Stimulated activated CD4-positive, alpha-beta T cell treated with anti-CD3 and anti-CD28 coated beads, Interleukin-2, amount 100 ng/mL, for 4 hours (primary cell): Measurements from ENCODE around the gene BRD1.
"Not testable (repeated sequence)": the region's sequence is repeated elsewhere in the genome, so short reads cannot be mapped to it uniquely, and the experiment has no call there.

Experiments
- DNase-seq: peaks from one replicate; pipeline ENCODE4 v3.0.0-alpha.2; 2020; ENCODE audit warnings: low read depth

Gene BRD1

DNA sequence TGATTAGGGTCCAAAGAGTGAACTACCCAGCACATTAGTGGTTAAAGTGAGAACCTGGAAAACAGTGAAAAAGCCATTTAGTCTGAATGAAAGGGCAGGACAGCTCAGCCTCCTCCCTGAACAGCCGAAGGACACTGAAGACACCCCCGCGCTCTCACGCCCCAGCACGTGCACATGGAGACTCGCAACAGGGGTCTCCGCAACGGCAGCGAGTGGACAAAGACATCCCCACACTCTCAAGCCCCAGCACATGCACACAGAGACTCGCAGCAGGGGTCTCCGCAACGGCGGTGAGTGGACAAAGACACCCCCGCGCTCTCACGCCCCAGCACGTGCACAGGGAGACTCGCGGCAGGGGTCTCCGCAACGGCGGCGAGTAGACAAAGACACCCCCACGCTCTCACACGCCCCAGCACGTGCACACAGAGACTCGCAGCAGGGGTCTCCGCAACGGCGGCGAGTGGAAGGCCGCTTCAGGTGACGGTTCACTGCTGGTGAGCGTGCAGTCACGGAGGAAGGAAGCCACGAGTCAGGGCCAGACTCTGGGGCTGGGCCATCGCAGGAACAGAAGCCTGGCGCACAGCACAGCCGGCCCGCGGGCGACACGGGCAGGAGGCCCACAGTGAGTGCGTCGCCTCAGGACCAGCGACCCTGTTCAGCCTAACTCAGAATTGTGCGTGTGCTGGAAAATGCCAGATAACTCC, 43.6 kb downstream of the BRD1 start:
- no peak for DNase-seq

GRCh38 chr22:49783036-49783746, 44.5 kb downstream of the BRD1 start:
- DNase-seq, result no peak

DNA sequence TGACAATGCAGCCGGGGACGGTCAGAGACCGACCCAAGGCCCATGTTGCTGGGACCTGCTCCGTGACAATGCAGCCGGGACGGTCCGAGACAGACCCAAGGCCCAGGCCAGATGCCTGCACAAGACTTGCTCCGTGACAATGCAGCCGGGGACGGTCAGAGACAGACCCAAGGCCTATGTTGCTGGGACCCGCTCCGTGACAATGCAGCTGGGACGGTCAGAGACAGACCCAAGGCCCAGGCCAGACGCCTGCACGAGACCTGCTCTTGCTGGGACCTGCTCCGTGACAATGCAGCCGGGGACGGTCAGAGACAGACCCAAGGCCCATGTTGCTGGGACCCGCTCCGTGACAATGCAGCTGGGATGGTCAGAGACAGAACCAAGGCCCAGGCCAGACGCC, 45.8 kb downstream of the BRD1 start:
- not testable (repeated sequence) for DNase-seq

DNA sequence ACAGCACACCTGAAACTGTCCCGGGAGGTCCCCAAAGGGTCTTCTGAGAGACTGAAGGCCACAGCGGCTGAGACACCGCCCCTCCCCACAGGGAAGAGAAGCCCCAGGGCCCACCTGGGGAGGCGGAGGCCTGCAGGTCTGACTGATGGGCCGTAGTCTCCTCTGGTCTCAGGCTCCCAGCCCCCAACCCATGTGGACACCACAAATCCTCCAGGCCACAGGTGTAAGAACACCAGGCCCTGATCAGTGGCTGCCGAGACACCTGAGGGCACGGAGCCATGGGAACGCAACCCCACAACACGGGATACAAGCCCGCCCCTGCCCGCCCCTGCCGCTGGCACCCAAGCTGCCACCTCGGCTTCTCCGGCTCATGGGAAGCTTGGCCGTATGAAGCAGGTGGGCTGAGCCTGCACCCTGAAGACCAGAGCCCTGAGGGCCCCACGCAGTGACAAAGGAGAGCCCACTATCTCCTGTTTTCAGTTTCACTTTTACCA, 46.3 kb downstream of the BRD1 start:
- no peak for DNase-seq

DNA sequence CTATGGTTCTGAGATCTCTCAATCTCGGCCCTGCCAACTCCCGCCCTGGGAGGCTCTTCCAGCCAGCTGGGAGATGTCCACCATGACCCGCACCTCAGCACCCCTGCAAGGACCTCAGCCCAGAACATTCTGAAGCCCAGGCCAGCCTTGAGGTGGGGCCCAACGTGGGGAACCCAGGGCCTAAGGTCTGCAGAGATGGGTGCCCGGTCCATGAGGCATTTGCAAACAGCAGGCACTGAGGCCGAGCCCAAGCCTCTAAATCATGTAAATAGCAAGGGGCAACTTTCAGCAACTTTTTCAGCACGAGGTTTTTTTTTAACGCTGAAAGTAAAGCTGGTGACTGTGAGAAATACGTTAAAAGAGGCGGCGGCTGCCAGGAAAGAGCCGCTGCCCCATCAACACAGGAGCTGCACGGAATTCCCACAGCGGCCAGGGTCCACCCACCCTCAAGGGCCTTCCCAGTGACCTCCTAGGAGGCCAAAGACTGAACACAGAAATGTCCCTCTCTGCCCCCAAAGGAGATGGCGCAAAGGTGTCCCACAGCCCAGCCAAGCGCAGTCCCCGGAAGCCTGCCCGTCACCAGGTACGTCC, 46.9 kb downstream of the BRD1 start:
- no peak for DNase-seq

DNA sequence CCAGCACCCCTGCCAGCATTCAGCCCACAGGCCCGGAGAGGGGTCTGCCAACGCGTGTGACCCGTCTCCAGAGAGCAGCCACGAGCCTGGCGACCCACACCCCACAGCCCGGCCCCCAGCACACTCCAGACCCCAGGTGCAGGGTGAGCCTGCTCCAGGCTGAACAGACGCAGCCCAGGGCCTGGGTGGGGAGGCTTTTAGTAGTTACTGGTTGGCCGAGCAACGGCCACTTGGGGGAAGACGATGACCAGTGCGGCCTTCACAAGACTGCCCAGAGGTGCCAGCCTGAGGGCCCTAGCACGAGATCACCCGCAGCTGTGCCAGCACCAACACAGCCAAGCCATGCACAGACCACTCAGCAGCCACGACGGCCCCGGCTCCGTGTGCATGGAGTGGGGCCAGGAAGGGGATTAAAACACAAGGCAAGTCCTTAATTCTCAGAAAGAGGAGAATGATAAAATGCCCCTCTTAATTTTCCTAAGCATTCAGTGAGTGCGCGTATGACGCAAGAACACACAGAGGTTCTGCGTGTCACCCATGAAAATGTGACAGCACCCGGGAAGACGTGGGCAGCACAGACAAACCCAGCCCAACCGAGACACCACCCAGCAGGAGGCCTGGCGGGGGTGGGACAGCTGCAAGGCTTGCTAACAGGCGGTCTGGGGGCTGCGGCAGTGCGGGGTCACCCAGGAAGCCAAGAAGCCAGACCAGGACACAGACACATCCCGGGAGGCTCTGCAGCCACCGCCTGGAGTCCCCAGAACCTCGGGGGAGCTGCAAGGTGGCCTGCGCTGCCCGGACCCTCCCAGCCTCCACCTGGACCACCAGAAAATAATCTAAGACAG, 47.6 kb downstream of the BRD1 start:
- DNase-seq, result no peak

- no peak for DNase-seq
Observed at GRCh38 chr22:49779211-49779610, 48.5 kb downstream of the BRD1 start.

DNA sequence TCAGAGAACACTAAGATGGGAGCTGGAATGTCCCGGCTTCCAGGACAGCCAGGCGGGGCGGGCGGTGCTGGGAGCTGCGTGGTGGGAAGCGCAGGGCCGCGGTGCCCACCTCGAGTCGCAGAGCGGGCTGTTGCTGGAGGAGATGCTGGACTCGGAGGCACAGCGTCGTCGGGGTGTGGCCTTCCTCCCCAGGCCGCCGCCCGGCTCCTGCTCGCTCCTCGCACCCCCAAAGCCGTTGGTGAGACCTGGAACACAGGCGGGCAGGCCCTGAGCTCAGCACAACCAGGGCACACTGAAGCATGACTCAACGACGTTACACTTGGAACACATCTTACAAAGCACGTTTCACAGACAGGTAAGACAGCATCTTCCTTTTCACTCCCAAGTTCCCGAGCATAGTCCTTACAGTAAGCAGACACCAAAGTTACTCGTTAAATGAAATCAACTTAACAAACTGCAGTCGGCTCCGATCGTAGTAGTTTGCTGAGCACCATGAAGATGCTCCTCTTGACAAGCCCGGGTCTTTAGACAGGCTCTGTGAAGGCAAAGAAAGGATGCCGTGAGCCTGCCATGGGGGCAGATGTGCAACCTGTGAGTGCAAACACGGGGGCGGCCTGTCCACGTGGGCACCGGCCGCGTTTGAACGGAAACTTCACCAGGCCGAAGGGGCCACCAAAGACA, 50.0 kb downstream of the BRD1 start:
- no peak for DNase-seq

GRCh38 chr22:49776891-49777290, 50.8 kb downstream of the BRD1 start:
- DNase-seq, result no peak

- no peak for DNase-seq
Observed at GRCh38 chr22:49775867-49776511, 51.7 kb downstream of the BRD1 start.

DNA sequence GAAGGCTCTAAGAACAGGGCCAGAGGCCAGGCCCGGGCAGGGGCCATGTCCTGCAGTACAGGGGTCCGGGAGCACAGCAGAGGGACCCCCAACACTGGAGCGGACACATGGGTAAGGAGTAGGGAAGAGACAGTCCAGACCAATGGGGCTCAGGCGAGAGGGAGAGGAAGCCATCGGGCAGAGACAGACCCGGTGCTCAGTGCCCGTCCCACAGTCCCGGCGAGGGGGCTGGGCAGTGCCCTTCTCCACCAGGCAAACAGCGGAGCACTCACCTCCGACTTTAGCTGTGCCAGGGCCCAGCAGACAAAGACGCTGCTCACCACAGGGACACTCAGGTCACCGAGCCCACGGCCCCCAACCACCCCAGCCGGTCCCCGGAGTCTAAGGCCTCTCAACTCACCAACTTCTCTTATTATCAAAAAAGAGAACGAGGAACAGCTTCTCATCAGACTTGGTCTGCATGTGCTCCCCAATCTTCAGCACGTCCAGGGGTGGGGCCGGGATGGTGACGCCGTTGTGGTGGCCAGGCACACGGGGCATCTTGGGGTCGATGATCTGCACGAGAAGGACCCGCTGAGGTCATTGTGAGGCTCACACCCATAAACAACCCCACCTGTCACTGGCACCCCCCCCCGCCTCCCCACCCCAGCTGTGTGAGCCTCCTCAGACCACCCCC, 52.3 kb downstream of the BRD1 start:
- no peak for DNase-seq

- DNase-seq, result no peak
Observed at GRCh38 chr22:49774499-49775151, 53.0 kb downstream of the BRD1 start.

GRCh38 chr22:49774046-49774445, 53.6 kb downstream of the BRD1 start:
- DNase-seq, result no peak

DNA sequence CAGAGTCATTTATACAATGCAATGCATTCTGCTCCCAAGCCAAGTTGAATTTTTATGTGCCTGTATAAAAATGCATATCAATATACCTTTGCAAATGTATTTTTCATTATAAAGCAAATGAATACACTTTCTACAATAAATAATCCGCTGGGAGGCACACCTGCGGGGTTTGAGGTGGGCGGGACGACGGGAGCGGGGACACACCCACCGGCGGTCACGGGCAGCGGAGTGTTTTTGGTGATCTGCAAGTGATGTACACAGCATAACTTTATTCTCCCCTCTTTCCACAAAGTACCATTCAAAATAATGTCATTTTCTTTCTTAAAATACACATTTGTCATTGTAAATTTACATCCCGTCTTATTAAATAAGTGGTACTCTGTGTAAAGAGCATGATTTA, 54.1 kb downstream of the BRD1 start:
- no peak for DNase-seq

- peak; percentile 10 for DNase-seq
Observed at GRCh38 chr22:49772692-49773091, 55.0 kb downstream of the BRD1 start.

GRCh38 chr22:49771266-49772065, 56.2 kb downstream of the BRD1 start:
- no peak for DNase-seq

DNA sequence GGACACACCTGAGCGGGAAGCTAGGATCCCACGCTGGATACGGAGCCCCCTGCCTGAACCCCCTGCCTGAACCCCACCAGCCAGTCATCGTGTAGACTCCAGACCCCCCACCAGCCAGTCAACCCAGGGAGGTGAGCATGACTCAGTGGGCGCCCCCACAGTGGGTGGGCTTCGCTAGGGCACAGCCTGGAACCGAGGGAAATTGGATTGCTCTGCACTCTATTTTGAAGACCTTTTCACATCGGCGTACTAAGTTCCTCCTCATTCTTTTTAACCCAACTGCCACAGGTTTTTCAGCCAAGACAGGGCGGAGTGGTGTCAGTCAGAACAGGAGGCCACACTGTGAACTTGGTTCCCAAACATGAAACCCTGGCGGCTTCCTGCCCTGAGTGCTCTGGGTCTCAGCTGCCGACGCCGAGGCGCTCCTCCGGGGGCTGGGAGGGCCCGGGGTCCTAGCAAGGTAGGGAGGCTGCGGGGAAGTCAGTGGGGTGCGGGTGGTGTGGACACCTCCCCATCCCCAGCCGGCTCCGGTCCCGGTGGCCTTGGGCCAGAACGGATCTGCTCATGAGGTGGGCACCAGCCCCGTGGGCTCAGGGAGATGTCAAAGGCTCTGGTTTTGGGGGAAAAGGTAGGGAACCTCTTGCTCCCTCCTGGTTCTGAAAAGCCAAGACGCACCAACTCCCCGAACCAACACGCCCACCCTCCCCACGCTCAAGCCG, 57.0 kb downstream of the BRD1 start:
- no peak for DNase-seq

DNA sequence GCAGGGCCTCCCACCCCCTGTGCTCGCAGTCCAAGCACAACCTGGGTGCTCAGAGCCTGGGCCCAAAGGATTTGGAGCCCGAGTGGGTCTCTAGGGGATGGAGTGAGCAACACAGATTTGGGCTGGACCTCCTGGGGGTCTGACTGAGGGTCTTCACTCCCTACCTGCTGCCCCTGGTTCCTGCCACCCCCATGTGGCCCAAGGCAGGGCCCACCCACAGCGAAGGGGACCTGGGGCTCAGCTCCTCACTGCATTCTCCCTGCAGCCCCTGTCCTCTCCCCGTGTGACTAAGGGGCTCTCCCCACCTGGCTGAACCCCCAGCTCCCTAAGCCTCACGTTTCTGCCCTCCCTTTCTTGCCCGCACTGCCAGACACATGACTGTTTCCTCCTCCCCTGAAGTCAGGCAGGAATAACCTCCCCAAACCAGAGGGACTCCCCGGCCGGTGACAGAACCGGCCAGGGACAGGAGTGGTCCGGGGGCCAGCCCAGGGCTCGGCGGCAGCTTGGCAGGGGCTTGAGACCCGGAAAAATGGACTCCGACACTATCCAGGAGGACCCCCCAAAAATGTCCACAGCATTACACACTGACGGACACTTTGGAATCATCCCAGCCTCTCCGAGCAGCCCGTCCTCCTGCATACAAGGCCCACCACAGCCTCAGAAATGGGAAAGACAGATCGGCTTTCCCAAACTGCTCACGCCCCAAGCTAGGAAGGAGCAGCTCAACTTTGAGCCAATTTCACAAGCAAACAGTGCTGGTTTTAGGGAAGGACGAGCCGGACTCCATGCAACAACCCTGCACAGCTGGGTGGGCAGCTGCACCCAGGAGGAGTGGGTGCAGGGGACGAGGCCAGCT, 57.8 kb downstream of the BRD1 start:
- no peak for DNase-seq
